HCT116 (cell line): ENCODE measurements around the gene IGSF9.

ENCODE experiments used
- CEBPB ChIP-seq: IDR thresholded peaks from 2 replicates; pipeline ENCODE4 v1.6.1; 2012; ENCODE audit warnings: low read depth
- EGR1 ChIP-seq: IDR thresholded peaks from 2 replicates; pipeline ENCODE4 v1.6.1; 2012; ENCODE audit warnings: low read depth
- EZH2 ChIP-seq: fragments of 200-600 bp; sonication (generic); IDR thresholded peaks from 2 replicates; pipeline ENCODE4 v1.6.1; 2017; ENCODE audit warnings: antibody characterized with exemption, mixed run types
- EZH2phosphoT487 ChIP-seq: fragments of 200-600 bp; IDR thresholded peaks from 2 replicates; pipeline ENCODE4 v1.6.1; 2018; ENCODE audit warnings: antibody characterized with exemption, borderline replicate concordance
- FOSL1 ChIP-seq: IDR thresholded peaks from 2 replicates; pipeline ENCODE4 v1.6.1; 2012; ENCODE audit warnings: low read depth
- POLR2A ChIP-seq: IDR thresholded peaks from 2 replicates; pipeline ENCODE4 v1.7.0; 2011; ENCODE audit warnings: borderline replicate concordance; ENCODE audit not compliant: insufficient read depth, insufficient read length; ENCODE audit errors: extremely low read depth
- POLR2AphosphoS5 ChIP-seq: IDR thresholded peaks from 2 replicates; pipeline ENCODE4 v1.6.1; 2011; ENCODE audit warnings: mild to moderate bottlenecking, low read depth, low read length, moderate library complexity
- RAD21 ChIP-seq: IDR thresholded peaks from 2 replicates; pipeline ENCODE4 v1.6.1; 2012; ENCODE audit warnings: low read depth, mild to moderate bottlenecking
- SRF ChIP-seq: IDR thresholded peaks from 2 replicates; pipeline ENCODE4 v1.6.1; 2012; ENCODE audit warnings: low read depth
- TF ChIP-seq, protein P1 (sequence below), 3 experiments: fragments of 200-600 bp in 1 of 3; sonication (generic) in 1 of 3; IDR thresholded peaks in 2 of 3; conservative IDR thresholded peaks in 1 of 3; 2 replicates each; pipeline ENCODE4 v1.5.1; 2012 to 2017; ENCODE audit warnings: low read depth in 2 of 3, low read length in 2 of 3, antibody characterized with exemption in 1 of 3, borderline replicate concordance in 1 of 3, control low read depth in 1 of 3, mild to moderate bottlenecking in 1 of 3, mixed read lengths in 1 of 3, mixed run types in 1 of 3, moderate library complexity in 1 of 3; ENCODE audit not compliant: insufficient read depth in 1 of 3
- TF ChIP-seq, protein P2 (sequence below): IDR thresholded peaks from 2 replicates; pipeline ENCODE4 v1.6.1; 2012
- TF ChIP-seq, protein P3 (sequence below): IDR thresholded peaks from 2 replicates; pipeline ENCODE4 v1.6.1; 2012
- TF ChIP-seq, protein P4 (sequence below): IDR thresholded peaks from 2 replicates; pipeline ENCODE4 v1.6.1; 2012; ENCODE audit warnings: low read depth

DNA sequence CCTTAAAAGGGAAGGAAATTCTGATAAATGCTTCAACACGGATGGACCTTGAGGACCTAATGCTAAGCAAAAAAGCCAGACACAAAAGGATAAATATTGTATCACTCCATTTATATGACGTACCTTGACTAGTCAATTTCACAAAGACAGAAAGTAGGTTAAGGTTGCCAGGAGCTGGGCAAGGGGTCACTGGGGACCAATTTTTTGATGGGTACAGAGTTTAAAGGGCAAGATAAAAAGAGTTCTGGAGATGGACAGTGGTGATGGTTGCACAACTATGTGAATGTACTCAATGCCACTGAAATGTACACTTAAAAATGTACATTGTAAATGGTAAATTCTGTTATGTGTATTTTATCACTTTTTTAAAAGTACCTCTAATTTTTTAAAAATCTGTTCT, 40.7 kb upstream of the IGSF9 start:
- TF ChIP-seq SRF (no peak), RAD21 (no peak), EZH2 (no peak), POLR2A (no peak), EZH2phosphoT487 (no peak), POLR2AphosphoS5 (no peak), EGR1 (no peak), CEBPB (no peak), FOSL1 (no peak)
- TF ChIP-seq, protein P1, sequence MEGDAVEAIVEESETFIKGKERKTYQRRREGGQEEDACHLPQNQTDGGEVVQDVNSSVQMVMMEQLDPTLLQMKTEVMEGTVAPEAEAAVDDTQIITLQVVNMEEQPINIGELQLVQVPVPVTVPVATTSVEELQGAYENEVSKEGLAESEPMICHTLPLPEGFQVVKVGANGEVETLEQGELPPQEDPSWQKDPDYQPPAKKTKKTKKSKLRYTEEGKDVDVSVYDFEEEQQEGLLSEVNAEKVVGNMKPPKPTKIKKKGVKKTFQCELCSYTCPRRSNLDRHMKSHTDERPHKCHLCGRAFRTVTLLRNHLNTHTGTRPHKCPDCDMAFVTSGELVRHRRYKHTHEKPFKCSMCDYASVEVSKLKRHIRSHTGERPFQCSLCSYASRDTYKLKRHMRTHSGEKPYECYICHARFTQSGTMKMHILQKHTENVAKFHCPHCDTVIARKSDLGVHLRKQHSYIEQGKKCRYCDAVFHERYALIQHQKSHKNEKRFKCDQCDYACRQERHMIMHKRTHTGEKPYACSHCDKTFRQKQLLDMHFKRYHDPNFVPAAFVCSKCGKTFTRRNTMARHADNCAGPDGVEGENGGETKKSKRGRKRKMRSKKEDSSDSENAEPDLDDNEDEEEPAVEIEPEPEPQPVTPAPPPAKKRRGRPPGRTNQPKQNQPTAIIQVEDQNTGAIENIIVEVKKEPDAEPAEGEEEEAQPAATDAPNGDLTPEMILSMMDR (IDR thresholded peaks at IDR 0.05 in 2 of 3, conservative IDR thresholded peaks at IDR 0.05 in 1 of 3; ENCODE audit: borderline replicate concordance in 1 of 3, insufficient read depth in 1 of 3, low read depth in 2 of 3, low read length in 2 of 3), result no peak
- TF ChIP-seq, protein P2, sequence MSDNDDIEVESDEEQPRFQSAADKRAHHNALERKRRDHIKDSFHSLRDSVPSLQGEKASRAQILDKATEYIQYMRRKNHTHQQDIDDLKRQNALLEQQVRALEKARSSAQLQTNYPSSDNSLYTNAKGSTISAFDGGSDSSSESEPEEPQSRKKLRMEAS, result no peak
- TF ChIP-seq, protein P3, sequence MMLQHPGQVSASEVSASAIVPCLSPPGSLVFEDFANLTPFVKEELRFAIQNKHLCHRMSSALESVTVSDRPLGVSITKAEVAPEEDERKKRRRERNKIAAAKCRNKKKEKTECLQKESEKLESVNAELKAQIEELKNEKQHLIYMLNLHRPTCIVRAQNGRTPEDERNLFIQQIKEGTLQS, result no peak
- TF ChIP-seq, protein P4, sequence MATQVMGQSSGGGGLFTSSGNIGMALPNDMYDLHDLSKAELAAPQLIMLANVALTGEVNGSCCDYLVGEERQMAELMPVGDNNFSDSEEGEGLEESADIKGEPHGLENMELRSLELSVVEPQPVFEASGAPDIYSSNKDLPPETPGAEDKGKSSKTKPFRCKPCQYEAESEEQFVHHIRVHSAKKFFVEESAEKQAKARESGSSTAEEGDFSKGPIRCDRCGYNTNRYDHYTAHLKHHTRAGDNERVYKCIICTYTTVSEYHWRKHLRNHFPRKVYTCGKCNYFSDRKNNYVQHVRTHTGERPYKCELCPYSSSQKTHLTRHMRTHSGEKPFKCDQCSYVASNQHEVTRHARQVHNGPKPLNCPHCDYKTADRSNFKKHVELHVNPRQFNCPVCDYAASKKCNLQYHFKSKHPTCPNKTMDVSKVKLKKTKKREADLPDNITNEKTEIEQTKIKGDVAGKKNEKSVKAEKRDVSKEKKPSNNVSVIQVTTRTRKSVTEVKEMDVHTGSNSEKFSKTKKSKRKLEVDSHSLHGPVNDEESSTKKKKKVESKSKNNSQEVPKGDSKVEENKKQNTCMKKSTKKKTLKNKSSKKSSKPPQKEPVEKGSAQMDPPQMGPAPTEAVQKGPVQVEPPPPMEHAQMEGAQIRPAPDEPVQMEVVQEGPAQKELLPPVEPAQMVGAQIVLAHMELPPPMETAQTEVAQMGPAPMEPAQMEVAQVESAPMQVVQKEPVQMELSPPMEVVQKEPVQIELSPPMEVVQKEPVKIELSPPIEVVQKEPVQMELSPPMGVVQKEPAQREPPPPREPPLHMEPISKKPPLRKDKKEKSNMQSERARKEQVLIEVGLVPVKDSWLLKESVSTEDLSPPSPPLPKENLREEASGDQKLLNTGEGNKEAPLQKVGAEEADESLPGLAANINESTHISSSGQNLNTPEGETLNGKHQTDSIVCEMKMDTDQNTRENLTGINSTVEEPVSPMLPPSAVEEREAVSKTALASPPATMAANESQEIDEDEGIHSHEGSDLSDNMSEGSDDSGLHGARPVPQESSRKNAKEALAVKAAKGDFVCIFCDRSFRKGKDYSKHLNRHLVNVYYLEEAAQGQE, result no peak
